HL-60 (cell line): ENCODE measurements around the gene SYNJ2.

Experiments used
- DNase-seq, 2 experiments: peaks; one replicate each; pipeline ENCODE4 v3.0.0-alpha.2; 2010 to 2020; ENCODE audit warnings: low read depth in 1 of 2, low spot score in 1 of 2
- H3K27ac ChIP-seq: fragments of 250-450 bp; sonication (Bioruptor Pico); replicated peaks from 2 replicates; pipeline ENCODE4 v1.5.1; 2020; ENCODE audit warnings: mild to moderate bottlenecking, moderate library complexity
- H3K27me3 ChIP-seq: fragments of 250-450 bp; sonication (Bioruptor Pico); 2 replicates; pipeline ENCODE4 v1.5.1; 2021; ENCODE audit warnings: mild to moderate bottlenecking, moderate library complexity; ENCODE audit not compliant: insufficient read depth, poor library complexity, severe bottlenecking
- H3K4me3 ChIP-seq: replicated peaks from 2 replicates; pipeline ENCODE4 v1.5.1; 2011; ENCODE audit warnings: mild to moderate bottlenecking, control low read depth, low read length; ENCODE audit not compliant: insufficient read depth
- CTCF ChIP-seq: IDR thresholded peaks from one replicate; pipeline ENCODE4 v1.5.1; 2011; ENCODE audit warnings: low read length, control low read depth, inconsistent platforms; ENCODE audit not compliant: insufficient read depth
- GABPA ChIP-seq: IDR thresholded peaks from 2 replicates; pipeline ENCODE4 v1.6.1; 2012; ENCODE audit warnings: low read depth
- POLR2AphosphoS5 ChIP-seq: IDR thresholded peaks from 2 replicates; pipeline ENCODE4 v1.6.1; 2012; ENCODE audit warnings: low read depth
- REST ChIP-seq: IDR thresholded peaks from 2 replicates; pipeline ENCODE4 v1.6.1; 2012; ENCODE audit warnings: low read depth; ENCODE audit not compliant: insufficient replicate concordance
- SPI1 ChIP-seq: IDR thresholded peaks from 2 replicates; pipeline ENCODE4 v1.6.1; 2012; ENCODE audit warnings: low read depth, mild to moderate bottlenecking, borderline replicate concordance

The SYNJ2 gene

GRCh38 chr6:158053377-158054313, 72.0 kb downstream of the SYNJ2 start:
- TF ChIP-seq SPI1 (no peak), GABPA (no peak), REST (no peak), POLR2AphosphoS5 (no peak), CTCF (no peak)
- Histone ChIP-seq H3K27me3 (no peaks in the 10 kb centered on the region), H3K4me3 (no peak overlapping the region), H3K27ac (no peak overlapping the region)
- no peak for DNase-seq

GRCh38 chr6:158056355-158056754, 74.7 kb downstream of the SYNJ2 start:
- no peak for DNase-seq
- Histone ChIP-seq H3K27me3 (no peaks in the 10 kb centered on the region), H3K4me3 (no peak overlapping the region), H3K27ac (no peak overlapping the region)
- TF ChIP-seq SPI1 = no peak
- TF ChIP-seq REST = no peak
- TF ChIP-seq CTCF = no peak
- no peak for TF ChIP-seq GABPA
- no peak for TF ChIP-seq POLR2AphosphoS5

DNA sequence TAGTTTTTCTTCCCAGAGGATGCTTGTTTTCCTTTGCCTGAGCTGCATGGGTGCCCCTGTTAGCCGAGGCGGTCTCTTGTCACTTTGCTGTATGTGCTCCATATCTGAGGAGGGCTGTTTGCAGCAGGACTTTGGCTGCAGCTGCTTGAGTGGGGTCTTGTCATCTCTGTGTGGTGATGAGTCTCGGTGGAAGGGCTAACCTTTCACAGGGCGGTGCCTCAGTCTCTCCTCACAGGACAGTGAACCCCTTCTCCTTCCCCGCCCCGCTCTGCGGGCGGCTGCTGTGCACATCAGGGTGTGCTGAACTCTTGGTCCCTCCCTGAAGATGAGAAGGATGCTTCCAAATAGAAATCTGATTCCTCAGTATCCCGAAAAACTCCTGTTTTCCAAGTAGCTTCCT, 75.1 kb downstream of the SYNJ2 start:
- no peak for TF ChIP-seq CTCF
- no peak for TF ChIP-seq SPI1
- TF ChIP-seq GABPA = no peak
- TF ChIP-seq REST = no peak
- TF ChIP-seq POLR2AphosphoS5 = no peak
- H3K27me3 ChIP-seq = no peaks in the 10 kb centered on the region
- no peak overlapping the region for H3K27ac ChIP-seq
- no peak for DNase-seq
- H3K4me3 ChIP-seq = no peak overlapping the region
